GM21717 (cell line): ENCODE data around the gene AGAP2.

ENCODE experiments used
- ATAC-seq: cut with Tn5 transposase; IDR thresholded peaks from one replicate; pipeline ENCODE4 v1.9.1; 2021; ENCODE audit warnings: mild to moderate bottlenecking, moderate library complexity; ENCODE audit not compliant: unreplicated experiment

The AGAP2 gene

GRCh38 chr12:57754411-57755193, 16.1 kb upstream of the AGAP2 start, which contains the start of gene MARCHF9:
Gene MARCHF9, plus strand, starts transcription at chr12:57755103. Its CDS starts 426 bp downstream, at chr12:57755529.
- peak; percentile 46 for ATAC-seq

- ATAC-seq = no peak
Observed at GRCh38 chr12:57753756-57754337, 15.3 kb upstream of the AGAP2 start.

GRCh38 chr12:57752668-57753000, 14.1 kb upstream of the AGAP2 start:
- no peak for ATAC-seq

GRCh38 chr12:57751788-57752667, 13.5 kb upstream of the AGAP2 start, which contains the start of gene CDK4:
Gene CDK4, minus strand, starts transcription at chr12:57752310. Its CDS starts 593 bp downstream, at chr12:57751717.
- ATAC-seq = peak; percentile 65

GRCh38 chr12:57751432-57751787, 12.9 kb upstream of the AGAP2 start:
- ATAC-seq = no peak

- ATAC-seq = no peak
Observed at GRCh38 chr12:57750561-57751431, 12.3 kb upstream of the AGAP2 start.

- no peak for ATAC-seq
Observed at GRCh38 chr12:57749061-57749460, 10.5 kb upstream of the AGAP2 start.

- ATAC-seq = no peak
Observed at GRCh38 chr12:57746025-57746424, 7.5 kb upstream of the AGAP2 start.

GRCh38 chr12:57745485-57745881, 6.9 kb upstream of the AGAP2 start:
- no peak for ATAC-seq

- ATAC-seq = peak; percentile 74
Observed at GRCh38 chr12:57744777-57745484, 6.4 kb upstream of the AGAP2 start, which contains the start of gene TSPAN31. Gene TSPAN31, plus strand, starts transcription at chr12:57745039. Its CDS starts 116 bp downstream, at chr12:57745155.

- peak; percentile 31 for ATAC-seq
Observed at GRCh38 chr12:57744194-57744776, 5.7 kb upstream of the AGAP2 start.

- no peak for ATAC-seq
Observed at GRCh38 chr12:57743769-57744168, 5.2 kb upstream of the AGAP2 start.

GRCh38 chr12:57741844-57742738, 3.5 kb upstream of the AGAP2 start:
- peak; percentile 67 for ATAC-seq

- ATAC-seq = no peak
Observed at GRCh38 chr12:57741413-57741789, 2.9 kb upstream of the AGAP2 start.

- peak; percentile 40 for ATAC-seq
Observed at GRCh38 chr12:57740656-57741412, 2.3 kb upstream of the AGAP2 start.

- ATAC-seq = no peak
Observed at GRCh38 chr12:57739914-57740538, 1.5 kb upstream of the AGAP2 start.

GRCh38 chr12:57739387-57739786, 845 bp upstream of the AGAP2 start:
- no peak for ATAC-seq
